ENCODE measurements around the gene AFAP1L2.

AFAP1L2 gene

DNA sequence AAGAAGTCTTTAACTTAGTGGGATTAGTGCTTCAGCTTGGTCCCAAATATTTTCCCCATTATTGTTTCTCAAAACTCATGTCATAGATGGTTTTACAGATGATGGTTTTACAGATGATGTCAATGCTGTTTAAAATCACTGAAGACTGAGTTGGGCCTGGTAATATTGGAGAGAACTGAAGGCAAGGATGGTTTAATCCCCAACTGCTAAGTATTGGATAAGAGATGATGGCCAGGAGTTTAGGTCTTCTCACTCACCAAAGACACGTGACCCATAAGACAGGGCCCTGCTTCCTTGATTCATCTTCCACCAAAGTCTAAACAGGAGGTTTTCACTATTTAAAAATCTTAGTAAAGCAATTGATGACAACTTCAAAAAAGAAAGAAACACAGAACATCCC is 108.9 kb downstream of the AFAP1L2 start:
- Histone ChIP-seq H3F3A (ENCODE audit: insufficient read depth) (no peaks in the 10 kb centered on the region), H3K36me3 (ENCODE audit: low read length) (peaks cover 3% of the 10 kb centered on the region; the same call in 1 of the 2 replicates), H3K27ac (ENCODE audit: low read depth, low read length) (no peak overlapping the region), H4K20me1 (ENCODE audit: low read depth, low read length) (no peaks in the 10 kb centered on the region), H3K9me2 (replicated peaks; ENCODE audit: insufficient read depth, low read length) (no peaks in the 10 kb centered on the region), H3K4me3 (ENCODE audit: insufficient read depth, low read length, poor library complexity, severe bottlenecking) (no peak overlapping the region), H3K9ac (ENCODE audit: low read length) (no peak overlapping the region), H3K27me3 (ENCODE audit: low read length) (no peaks in the 10 kb centered on the region), H2AFZ (ENCODE audit: low read depth, low read length, severe bottlenecking) (no peak overlapping the region), H3K79me2 (ENCODE audit: insufficient read depth, low read length) (no peaks in the 10 kb centered on the region), H3K4me2 (ENCODE audit: low read depth, low read length, poor library complexity, severe bottlenecking) (no peak overlapping the region), H3K9me3 (ENCODE audit: insufficient read depth, low read length) (peaks cover 10% of the 10 kb centered on the region)
- TF ChIP-seq CTCF (IDR thresholded peaks at IDR 0.05; ENCODE audit: insufficient read depth, low read length, poor library complexity, severe bottlenecking) (no peak), EZH2phosphoT487 (conservative IDR thresholded peaks at IDR 0.05; ENCODE audit: low read length) (no peak)

- Histone ChIP-seq H3K27me3 (ENCODE audit: low read length) (no peaks in the 10 kb centered on the region), H3K27ac (ENCODE audit: low read depth, low read length) (no peak overlapping the region), H3K9ac (ENCODE audit: low read length) (no peak overlapping the region), H3K9me2 (replicated peaks; ENCODE audit: insufficient read depth, low read length) (no peaks in the 10 kb centered on the region), H3F3A (ENCODE audit: insufficient read depth) (no peaks in the 10 kb centered on the region), H3K36me3 (ENCODE audit: low read length) (peaks cover 3% of the 10 kb centered on the region; the same call in 1 of the 2 replicates), H3K9me3 (ENCODE audit: insufficient read depth, low read length) (peaks cover 10% of the 10 kb centered on the region), H3K4me3 (ENCODE audit: insufficient read depth, low read length, poor library complexity, severe bottlenecking) (no peak overlapping the region), H2AFZ (ENCODE audit: low read depth, low read length, severe bottlenecking) (no peak overlapping the region), H4K20me1 (ENCODE audit: low read depth, low read length) (no peaks in the 10 kb centered on the region), H3K4me2 (ENCODE audit: low read depth, low read length, poor library complexity, severe bottlenecking) (no peak overlapping the region), H3K79me2 (ENCODE audit: insufficient read depth, low read length) (no peaks in the 10 kb centered on the region)
- no peak for TF ChIP-seq CTCF (IDR thresholded peaks at IDR 0.05; ENCODE audit: insufficient read depth, low read length, poor library complexity, severe bottlenecking)
- no peak for TF ChIP-seq EZH2phosphoT487 (conservative IDR thresholded peaks at IDR 0.05; ENCODE audit: low read length)
Measured at GRCh38 chr10:114294549-114294948, 109.8 kb downstream of the AFAP1L2 start.

GRCh38 chr10:114293075-114293474 is 111.2 kb downstream of the AFAP1L2 start:
- H3K4me2 ChIP-seq (ENCODE audit: low read depth, low read length, poor library complexity, severe bottlenecking), result no peak overlapping the region
- peaks cover 3% of the 10 kb centered on the region; the same call in 1 of the 2 replicates for H3K36me3 ChIP-seq (ENCODE audit: low read length)
- H3K9ac ChIP-seq (ENCODE audit: low read length), result no peak overlapping the region
- H3K27me3 ChIP-seq (ENCODE audit: low read length), result no peaks in the 10 kb centered on the region
- H3F3A ChIP-seq (ENCODE audit: insufficient read depth), result no peaks in the 10 kb centered on the region
- TF ChIP-seq EZH2phosphoT487 (conservative IDR thresholded peaks at IDR 0.05; ENCODE audit: low read length) (no peak), CTCF (IDR thresholded peaks at IDR 0.05; ENCODE audit: insufficient read depth, low read length, poor library complexity, severe bottlenecking) (no peak)
- H3K9me2 ChIP-seq (replicated peaks; ENCODE audit: insufficient read depth, low read length), result no peaks in the 10 kb centered on the region
- no peak overlapping the region for H3K27ac ChIP-seq (ENCODE audit: low read depth, low read length)
- H3K79me2 ChIP-seq (ENCODE audit: insufficient read depth, low read length), result no peaks in the 10 kb centered on the region
- peaks cover 10% of the 10 kb centered on the region for H3K9me3 ChIP-seq (ENCODE audit: insufficient read depth, low read length)
- no peak overlapping the region for H3K4me3 ChIP-seq (ENCODE audit: insufficient read depth, low read length, poor library complexity, severe bottlenecking)
- H4K20me1 ChIP-seq (ENCODE audit: low read depth, low read length), result no peaks in the 10 kb centered on the region
- no peak overlapping the region for H2AFZ ChIP-seq (ENCODE audit: low read depth, low read length, severe bottlenecking)

Measured in SU-DHL-6 (cell line).